AG09319 (cell line): ENCODE data around the gene TNP2.

Experiments used
- DNase-seq: peaks from one replicate; pipeline ENCODE4 v3.0.0-alpha.2; 2010; ENCODE audit warnings: low read depth; ENCODE audit errors: extremely low read depth
- CTCF ChIP-seq: IDR thresholded peaks from 2 replicates; pipeline ENCODE4 v1.5.1; 2011; ENCODE audit warnings: low read depth, mild to moderate bottlenecking, inconsistent platforms, low read length, moderate library complexity

Gene TNP2

GRCh38 chr16:11245222-11245737 is 23.8 kb downstream of the TNP2 start:
- no peak for TF ChIP-seq CTCF
- DNase-seq, result no peak

GRCh38 chr16:11242658-11243057 is 26.5 kb downstream of the TNP2 start:
- no peak for TF ChIP-seq CTCF
- DNase-seq, result no peak

GRCh38 chr16:11241480-11242204 is 27.5 kb downstream of the TNP2 start:
- DNase-seq, result no peak
- no peak for TF ChIP-seq CTCF

GRCh38 chr16:11240636-11241473 is 28.3 kb downstream of the TNP2 start:
- no peak for TF ChIP-seq CTCF
- DNase-seq, result no peak

GRCh38 chr16:11239644-11240632 is 29.2 kb downstream of the TNP2 start:
- TF ChIP-seq CTCF, result no peak
- DNase-seq, result no peak

- DNase-seq, result no peak
- no peak for TF ChIP-seq CTCF
Measured at GRCh38 chr16:11238272-11239202, 30.6 kb downstream of the TNP2 start.
